GM12878 (cell line): Measurements from ENCODE around the gene COL6A3. TPM values are rescaled to one million over a fixed set of nuclear protein-coding genes. Genes with fewer than 3 reads are reported as not detected.
A peak's percentile ranks its signal among the peaks of the same experiment; 100 is the strongest.

Source experiments
- BCLAF1 ChIP-seq: fragments of 450-650 bp; IDR thresholded peaks from 2 replicates; pipeline ENCODE4 v1.6.1; 2017; ENCODE audit warnings: antibody characterized with exemption, mild to moderate bottlenecking, moderate library complexity
- CBFB ChIP-seq: IDR thresholded peaks from 2 replicates; pipeline ENCODE4 v1.6.1; 2016; ENCODE audit warnings: antibody characterized with exemption, low read depth
- EGR1 ChIP-seq, 2 experiments: IDR thresholded peaks; 1 replicate in 1 of 2; 2 replicates in 1 of 2; pipeline ENCODE4 v1.6.1; 2011 to 2012; ENCODE audit warnings: low read depth in 2 of 2, low read length in 2 of 2, borderline replicate concordance in 1 of 2, mild to moderate bottlenecking in 1 of 2, moderate library complexity in 1 of 2
- ESRRA ChIP-seq: IDR thresholded peaks from 2 replicates; pipeline ENCODE4 v1.6.1; 2012; ENCODE audit warnings: mild to moderate bottlenecking, low read length, improper control_type of control experiment
- IRF4 ChIP-seq: IDR thresholded peaks from 2 replicates; pipeline ENCODE4 v1.6.1; 2011; ENCODE audit warnings: low read depth, low read length
- NRF1 ChIP-seq: conservative IDR thresholded peaks from 2 replicates; pipeline ENCODE4 v1.6.1; 2011; ENCODE audit warnings: mild to moderate bottlenecking, low read depth, low read length, improper control_type of control experiment
- PAX5 ChIP-seq: IDR thresholded peaks from 2 replicates; pipeline ENCODE4 v1.6.1; 2011; ENCODE audit warnings: low read depth, low read length, borderline replicate concordance
- PML ChIP-seq: IDR thresholded peaks from 2 replicates; pipeline ENCODE4 v1.6.1; 2012; ENCODE audit warnings: low read length, inconsistent platforms
- POU2F2 ChIP-seq: IDR thresholded peaks from 3 replicates; pipeline ENCODE4 v1.6.1; 2011; ENCODE audit warnings: low read depth, mild to moderate bottlenecking, low read length, borderline replicate concordance
- RELA ChIP-seq: fragments of 450-650 bp; IDR thresholded peaks from 2 replicates; pipeline ENCODE4 v1.8.0; 2014; ENCODE audit warnings: borderline replicate concordance; ENCODE audit not compliant: partially characterized antibody
- RUNX3 ChIP-seq: IDR thresholded peaks from 2 replicates; pipeline ENCODE4 v1.6.1; 2012; ENCODE audit warnings: low read length, inconsistent platforms
- SMARCA5 ChIP-seq: fragments of 450-650 bp; IDR thresholded peaks from 2 replicates; pipeline ENCODE4 v1.6.1; 2017; ENCODE audit warnings: mild to moderate bottlenecking
- SP1 ChIP-seq: IDR thresholded peaks from one replicate; pipeline ENCODE4 v1.6.1; 2011; ENCODE audit warnings: low read depth, low read length
- SPI1 ChIP-seq: IDR thresholded peaks from 2 replicates; pipeline ENCODE4 v1.6.1; 2011; ENCODE audit warnings: low read depth, mild to moderate bottlenecking, low read length, moderate library complexity, borderline replicate concordance; ENCODE audit not compliant: insufficient read depth
- STAT3 ChIP-seq: IDR thresholded peaks from 2 replicates; pipeline ENCODE4 v1.6.1; 2011; ENCODE audit warnings: low read depth, low read length, improper control_type of control experiment
- ZBTB11 ChIP-seq: fragments of 450-650 bp; formaldehyde crosslinking; IDR thresholded peaks from 2 replicates; pipeline ENCODE4 v1.5.0; 2022; ENCODE audit warnings: mild to moderate bottlenecking, missing genetic modification characterization
- ZBTB33 ChIP-seq: fragments of 450-650 bp; IDR thresholded peaks from 2 replicates; pipeline ENCODE4 v1.6.1; 2017; ENCODE audit warnings: mild to moderate bottlenecking
- ZNF274 ChIP-seq: IDR thresholded peaks from one replicate; pipeline ENCODE4 v1.8.0; 2011; ENCODE audit not compliant: insufficient read length, insufficient read depth
- ZNF687 ChIP-seq: fragments of 450-650 bp; IDR thresholded peaks from 2 replicates; pipeline ENCODE4 v1.6.1; 2017; ENCODE audit warnings: mild to moderate bottlenecking, moderate library complexity
- polyA plus RNA-seq, 11 experiments: library from polyadenylated mRNA; depleted of rRNA in 4 of 11; unstranded in 6 of 11; stranded (reverse) in 5 of 11; fragments of >200 nt; fragmentation: Nextera tagmentation in 4 of 11; fragmentation: Illumina TruSeq in 1 of 11; extraction: Ambion mirVana in 4 of 11; extraction: Trizol in 1 of 11; gene quantifications; 1 replicate in 1 of 11; 2 replicates in 10 of 11; pipeline versions ENCODE4 v1.2.1 to v1.2.3, GENCODE V29; 2011 to 2016; ENCODE audit warnings: inconsistent platforms in 2 of 11, missing spikeins in 2 of 11, low read depth in 1 of 11
- total RNA-seq, 4 experiments: library from RNA; depleted of rRNA in 3 of 4; stranded (reverse); fragments of >200 nt in 3 of 4; fragmentation: Illumina TruSeq in 1 of 4; extraction: Trizol in 1 of 4; gene quantifications; 2 replicates each; pipeline versions ENCODE4 v1.2.1 to v1.2.3, GENCODE V29; 2013 to 2021

The COL6A3 gene
- total and polyA plus RNA-seq, 10 of the 15 experiments (the other 5 are each of a cell fraction or from before 2014, with no cell fraction given) = 0.01 to 0.51 (median 0.09) TPM; not detected in 4

GRCh38 chr2:237434866-237435311 lies 20.9 kb upstream of the COL6A3 start (continued):
- TF ChIP-seq ZNF687 (no peak), NRF1 (no peak), ZBTB33 (no peak), CBFB (0 out of 2 replicates have a peak, but pooled peaks have one; percentile 35), ZBTB11 (CRISPR knock-in tag) (no peak), PML (no peak), ZNF274 (no peak), ESRRA (no peak), PAX5 (0 out of 2 replicates have a peak, but pooled peaks have one; percentile 9), EGR1 (IDR thresholded peaks at IDR 0.05; ENCODE audit: borderline replicate concordance in 1 of 2, low read depth in 2 of 2, low read length in 2 of 2) (peak in 1 of 2 experiments; percentile 30; a peak in 1 of 3 replicates), POU2F2 (no peak), SMARCA5 (no peak), RUNX3 (peak; percentile 79), IRF4 (no peak), RELA (no peak), SPI1 (no peak), BCLAF1 (no peak), SP1 (no peak), STAT3 (no peak)
